ENCODE data around the gene MTARC1.

- TF ChIP-seq ZEB2 (IDR thresholded peaks at IDR 0.05) = no peak
- no peak for TF ChIP-seq ZZZ3 (IDR thresholded peaks at IDR 0.05)
- TF ChIP-seq SMAD1 (IDR thresholded peaks at IDR 0.05; ENCODE audit: low read depth, low read length, partially characterized antibody) = no peak
- TF ChIP-seq POLR2A (conservative IDR thresholded peaks at IDR 0.05) = no peak
- no peak for TF ChIP-seq FUS (optimal IDR thresholded peaks at IDR 0.05; ENCODE audit: low read depth, low read length)
- TF ChIP-seq, protein P1, sequence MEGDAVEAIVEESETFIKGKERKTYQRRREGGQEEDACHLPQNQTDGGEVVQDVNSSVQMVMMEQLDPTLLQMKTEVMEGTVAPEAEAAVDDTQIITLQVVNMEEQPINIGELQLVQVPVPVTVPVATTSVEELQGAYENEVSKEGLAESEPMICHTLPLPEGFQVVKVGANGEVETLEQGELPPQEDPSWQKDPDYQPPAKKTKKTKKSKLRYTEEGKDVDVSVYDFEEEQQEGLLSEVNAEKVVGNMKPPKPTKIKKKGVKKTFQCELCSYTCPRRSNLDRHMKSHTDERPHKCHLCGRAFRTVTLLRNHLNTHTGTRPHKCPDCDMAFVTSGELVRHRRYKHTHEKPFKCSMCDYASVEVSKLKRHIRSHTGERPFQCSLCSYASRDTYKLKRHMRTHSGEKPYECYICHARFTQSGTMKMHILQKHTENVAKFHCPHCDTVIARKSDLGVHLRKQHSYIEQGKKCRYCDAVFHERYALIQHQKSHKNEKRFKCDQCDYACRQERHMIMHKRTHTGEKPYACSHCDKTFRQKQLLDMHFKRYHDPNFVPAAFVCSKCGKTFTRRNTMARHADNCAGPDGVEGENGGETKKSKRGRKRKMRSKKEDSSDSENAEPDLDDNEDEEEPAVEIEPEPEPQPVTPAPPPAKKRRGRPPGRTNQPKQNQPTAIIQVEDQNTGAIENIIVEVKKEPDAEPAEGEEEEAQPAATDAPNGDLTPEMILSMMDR (IDR thresholded peaks at IDR 0.05 in 2 of 3, conservative IDR thresholded peaks at IDR 0.05 in 1 of 3; ENCODE audit: insufficient read depth in 2 of 3, low read depth in 1 of 3, low read length in 3 of 3) = no peak
- TF ChIP-seq ZFP30 (CRISPR knock-in tag; IDR thresholded peaks at IDR 0.05; ENCODE audit: borderline replicate concordance) = no peak
- no peak for TF ChIP-seq SRF (CRISPR knock-in tag; IDR thresholded peaks at IDR 0.05)
- no peak for TF ChIP-seq NCOA4 (IDR thresholded peaks at IDR 0.05; ENCODE audit: partially characterized antibody)
- TF ChIP-seq, protein P2, sequence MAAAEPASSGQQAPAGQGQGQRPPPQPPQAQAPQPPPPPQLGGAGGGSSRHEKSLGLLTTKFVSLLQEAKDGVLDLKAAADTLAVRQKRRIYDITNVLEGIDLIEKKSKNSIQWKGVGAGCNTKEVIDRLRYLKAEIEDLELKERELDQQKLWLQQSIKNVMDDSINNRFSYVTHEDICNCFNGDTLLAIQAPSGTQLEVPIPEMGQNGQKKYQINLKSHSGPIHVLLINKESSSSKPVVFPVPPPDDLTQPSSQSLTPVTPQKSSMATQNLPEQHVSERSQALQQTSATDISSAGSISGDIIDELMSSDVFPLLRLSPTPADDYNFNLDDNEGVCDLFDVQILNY (CRISPR knock-in tag; IDR thresholded peaks at IDR 0.05) = no peak
- TF ChIP-seq ZNF316 (IDR thresholded peaks at IDR 0.05) = no peak
These were observed 21.0 kb downstream of the MTARC1 start for GRCh38 chr1:220807726-220808125.
